ENCODE results near the gene NFASC. TPM values are rescaled to one million over a fixed set of nuclear protein-coding genes. Genes with fewer than 3 reads are reported as not detected.
A peak's percentile ranks its signal among the peaks of the same experiment; 100 is the strongest.

Gene NFASC
- not detected in 2 replicates for total RNA-seq (2022)
- percentile 0 among the genes with signal in this experiment for Bru-seq, nascent RNA
- percentile 1 among the genes with signal in this experiment for BruChase-seq, experiment 1, labeled RNA remaining after a 6-hour chase
- BruChase-seq, experiment 2, labeled RNA remaining after a 2-hour chase = percentile 1 among the genes with signal in this experiment
- long read RNA-seq = 0 reads

- no TSS peak for BruUV-seq (replicated peaks)
- H3K4me3 Mint-ChIP-seq (ENCODE audit: low read depth, unreplicated experiment) = no peak within 1 kb of the TSS
- DNase-seq = no peak
- no peak within 1 kb of the TSS for H3K27ac Mint-ChIP-seq (ENCODE audit: unreplicated experiment)
- no peaks in the 10 kb centered on the region for H3K36me3 Mint-ChIP-seq (ENCODE audit: insufficient read depth, unreplicated experiment)
- CTCF ChIA-PET = no interaction called here
- H3K9me3 Mint-ChIP-seq (ENCODE audit: low read depth, unreplicated experiment) = no peaks in the 10 kb centered on the region
- intact Hi-C loops (cut with micrococcal nuclease; ENCODE audit: unreplicated experiment) = no loop called here
- no peaks in the 10 kb centered on the region for H3K4me1 Mint-ChIP-seq (ENCODE audit: low read depth, unreplicated experiment)
- H3K27me3 Mint-ChIP-seq (ENCODE audit: unreplicated experiment) = peaks cover 100% of the 10 kb centered on the region
- TF ChIP-seq CTCF (IDR thresholded peaks at IDR 0.05; ENCODE audit: unreplicated experiment) = no peak
Observed at GRCh38 chr1:204870160-204870912, at the start of gene NFASC. NFASC (plus strand) TSS chr1:204870862; CDS start chr1:204944316, 73,454 bp downstream.

GRCh38 chr1:204821476-204821875 is 49.2 kb upstream of the NFASC start:
- CTCF ChIA-PET = interaction anchor here (0.6 to 0.8 kb wide), 2 partner anchors 15 to 766 kb away, joined by 3 to 10 read pairs; no protein-coding TSS in a partner anchor
- H3K4me3 Mint-ChIP-seq (ENCODE audit: low read depth, unreplicated experiment) = no peak overlapping the region
- no peaks in the 10 kb centered on the region for H3K36me3 Mint-ChIP-seq (ENCODE audit: insufficient read depth, unreplicated experiment)
- H3K4me1 Mint-ChIP-seq (ENCODE audit: low read depth, unreplicated experiment) = no peaks in the 10 kb centered on the region
- no TSS peak for BruUV-seq (replicated peaks)
- peaks cover 99% of the 10 kb centered on the region for H3K27me3 Mint-ChIP-seq (ENCODE audit: unreplicated experiment)
- no peak for DNase-seq
- H3K27ac Mint-ChIP-seq (ENCODE audit: unreplicated experiment) = no peak overlapping the region
- H3K9me3 Mint-ChIP-seq (ENCODE audit: low read depth, unreplicated experiment) = no peaks in the 10 kb centered on the region
- intact Hi-C loops (cut with micrococcal nuclease; ENCODE audit: unreplicated experiment) = no loop called here
- no peak for TF ChIP-seq CTCF (IDR thresholded peaks at IDR 0.05; ENCODE audit: unreplicated experiment)

- no TSS peak for BruUV-seq (replicated peaks)
- intact Hi-C loops (cut with micrococcal nuclease; ENCODE audit: unreplicated experiment) = no loop called here
Observed at GRCh38 chr1:204821924-204822323, 48.7 kb upstream of the NFASC start.

GRCh38 chr1:204826970-204827369 is 43.7 kb upstream of the NFASC start:
- Mint-ChIP-seq H3K4me1 (ENCODE audit: low read depth, unreplicated experiment) (no peaks in the 10 kb centered on the region), H3K4me3 (ENCODE audit: low read depth, unreplicated experiment) (no peak overlapping the region), H3K27ac (ENCODE audit: unreplicated experiment) (no peak overlapping the region), H3K36me3 (ENCODE audit: insufficient read depth, unreplicated experiment) (no peaks in the 10 kb centered on the region), H3K9me3 (ENCODE audit: low read depth, unreplicated experiment) (no peaks in the 10 kb centered on the region), H3K27me3 (ENCODE audit: unreplicated experiment) (peaks cover 100% of the 10 kb centered on the region)
- BruUV-seq (replicated peaks) = no TSS peak
- intact Hi-C loops (cut with micrococcal nuclease; ENCODE audit: unreplicated experiment) = loop anchor here (5.0 kb wide), 1 partner anchor 115 kb away; no protein-coding TSS in a partner anchor
- peak; percentile 47 for DNase-seq
- CTCF ChIA-PET = interaction anchor here (1.1 kb wide), 1 partner anchor 235 kb away, joined by 3 read pairs; no protein-coding TSS in a partner anchor
- TF ChIP-seq CTCF (IDR thresholded peaks at IDR 0.05; ENCODE audit: unreplicated experiment) = no peak

More at GRCh38 chr1:204821924-204822323, 48.7 kb upstream of the NFASC start:
- CTCF ChIA-PET = interaction anchor here (0.6 to 1.9 kb wide), 4 partner anchors 15 to 767 kb away, joined by 3 to 10 read pairs (median 8); no protein-coding TSS in a partner anchor
- Mint-ChIP-seq H3K36me3 (ENCODE audit: insufficient read depth, unreplicated experiment) (no peaks in the 10 kb centered on the region), H3K4me3 (ENCODE audit: low read depth, unreplicated experiment) (no peak overlapping the region), H3K27ac (ENCODE audit: unreplicated experiment) (no peak overlapping the region), H3K4me1 (ENCODE audit: low read depth, unreplicated experiment) (no peaks in the 10 kb centered on the region), H3K9me3 (ENCODE audit: low read depth, unreplicated experiment) (no peaks in the 10 kb centered on the region), H3K27me3 (ENCODE audit: unreplicated experiment) (peaks cover 99% of the 10 kb centered on the region)
- TF ChIP-seq CTCF (IDR thresholded peaks at IDR 0.05; ENCODE audit: unreplicated experiment) = no peak
- DNase-seq = no peak

Measured in Calu3 (cell line).